ENCODE measurements around the gene AKAP9. TPM values are rescaled to one million over a fixed set of nuclear protein-coding genes. Genes with fewer than 3 reads are reported as not detected.
A peak's percentile ranks its signal among the peaks of the same experiment; 100 is the strongest.
"Not testable (repeated sequence)": the region's sequence is repeated elsewhere in the genome, so short reads cannot be mapped to it uniquely, and the experiment has no call there.

AKAP9 gene
- total RNA-seq, 1 donor from 2014 or later = 217 TPM

DNA sequence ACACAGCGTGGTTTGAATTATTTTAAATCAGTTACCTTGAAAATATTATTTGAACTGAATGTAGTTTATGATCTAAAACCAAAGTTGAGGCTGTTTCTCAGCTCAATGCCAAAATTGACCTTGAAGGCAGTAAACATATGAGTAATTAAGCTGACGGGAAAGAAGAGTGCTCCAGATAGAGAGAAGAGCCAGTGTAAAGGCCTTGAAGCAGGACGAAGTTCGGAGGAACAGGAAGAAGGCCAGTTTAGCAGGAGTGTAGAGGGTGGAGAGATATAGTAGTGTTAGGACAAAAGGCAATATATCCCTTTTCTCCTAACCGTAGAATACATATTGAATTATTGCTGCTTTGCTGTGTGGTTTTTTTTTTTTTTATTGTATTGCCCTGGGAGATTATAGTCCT, 130.4 kb downstream of the AKAP9 start:
- DNase-seq = no peak

DNA sequence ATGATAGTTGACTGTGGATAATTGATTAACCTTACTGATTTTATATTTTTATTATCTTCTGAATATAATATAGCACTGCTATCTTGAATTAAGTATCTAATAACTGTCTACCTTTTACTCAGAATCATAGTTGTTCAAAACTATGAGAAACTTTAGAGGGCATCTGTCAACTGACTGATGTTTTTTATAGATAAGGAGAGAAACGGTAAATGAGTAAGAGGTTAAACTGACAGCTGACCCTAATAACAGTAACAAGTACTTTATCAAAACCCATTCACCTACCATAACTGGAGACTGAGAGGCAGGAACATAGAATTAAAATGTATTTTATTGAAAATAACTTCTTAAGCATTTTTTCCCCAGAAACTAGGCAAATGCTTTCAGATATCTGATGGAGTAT, 131.5 kb downstream of the AKAP9 start:
- no peak for DNase-seq

DNA sequence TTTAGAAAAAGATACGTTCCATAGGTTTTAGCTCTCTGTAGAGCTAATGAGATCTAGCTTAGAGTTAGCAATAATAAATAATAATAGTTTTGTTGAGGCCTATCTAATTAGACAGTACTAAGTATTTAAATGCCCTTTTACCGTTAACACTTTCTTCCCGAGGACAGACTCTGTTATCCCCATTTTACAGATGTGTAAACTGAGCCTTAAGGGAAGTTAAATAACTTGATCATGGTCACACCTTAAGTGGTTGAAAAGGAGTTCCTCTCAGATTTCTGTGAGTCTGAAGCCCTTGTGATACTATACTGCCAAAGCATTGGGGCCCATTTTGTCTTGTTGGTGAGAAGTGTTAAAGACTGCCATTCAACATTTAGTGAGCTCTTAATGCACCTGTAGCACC, 132.0 kb downstream of the AKAP9 start:
- DNase-seq = no peak

DNA sequence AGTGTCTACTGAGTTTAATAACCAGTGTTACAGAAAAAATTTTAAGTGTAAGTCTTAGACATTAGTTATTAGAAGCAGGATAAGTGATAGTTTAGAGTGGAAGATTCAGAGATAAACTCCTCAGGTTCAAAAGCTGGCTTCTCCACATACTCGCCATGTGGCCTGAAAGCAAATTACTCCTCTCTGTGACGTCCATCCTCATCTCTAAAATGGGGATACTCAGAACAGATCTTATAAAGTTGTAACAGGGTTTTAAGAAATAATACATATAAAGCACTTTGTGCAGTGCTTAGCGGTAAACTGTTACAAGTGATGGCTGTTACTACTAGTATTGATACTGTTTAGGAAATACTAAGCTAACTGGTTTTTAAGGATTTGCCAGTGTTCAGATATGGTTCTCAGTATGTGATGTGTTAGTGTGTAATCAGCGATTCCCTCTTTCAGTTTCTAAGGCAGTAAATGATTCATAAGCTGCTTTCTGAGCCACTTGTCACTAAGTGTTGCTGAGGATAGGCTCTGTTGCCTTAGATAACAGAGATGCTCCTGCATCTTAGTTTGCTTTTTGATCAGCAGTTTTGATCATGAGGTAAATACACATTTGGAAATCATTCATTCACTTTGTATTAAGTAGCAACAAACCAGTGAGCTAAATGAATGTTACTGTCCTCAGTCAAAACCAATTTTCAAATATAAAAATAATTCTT, 134.9 kb downstream of the AKAP9 start:
- DNase-seq = no peak

DNA sequence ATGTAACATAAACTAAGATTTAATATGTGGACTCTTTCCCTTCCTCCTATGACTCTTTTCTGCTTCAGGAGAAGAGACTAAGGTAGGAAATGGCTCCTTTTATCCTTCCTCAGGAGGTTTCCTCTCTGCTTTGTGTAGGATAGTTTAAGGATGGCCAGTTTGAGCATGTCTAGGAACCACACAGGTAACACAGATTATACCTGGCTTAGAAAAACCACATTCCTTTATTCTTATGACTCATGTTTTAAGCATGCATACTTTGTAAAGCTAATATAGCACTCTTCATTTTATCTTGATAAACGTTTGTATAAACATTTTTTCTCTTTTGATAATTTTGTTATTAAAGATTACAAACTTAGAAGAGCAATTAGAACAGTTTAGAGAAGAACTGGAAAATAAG, 135.8 kb downstream of the AKAP9 start:
- DNase-seq = no peak

DNA sequence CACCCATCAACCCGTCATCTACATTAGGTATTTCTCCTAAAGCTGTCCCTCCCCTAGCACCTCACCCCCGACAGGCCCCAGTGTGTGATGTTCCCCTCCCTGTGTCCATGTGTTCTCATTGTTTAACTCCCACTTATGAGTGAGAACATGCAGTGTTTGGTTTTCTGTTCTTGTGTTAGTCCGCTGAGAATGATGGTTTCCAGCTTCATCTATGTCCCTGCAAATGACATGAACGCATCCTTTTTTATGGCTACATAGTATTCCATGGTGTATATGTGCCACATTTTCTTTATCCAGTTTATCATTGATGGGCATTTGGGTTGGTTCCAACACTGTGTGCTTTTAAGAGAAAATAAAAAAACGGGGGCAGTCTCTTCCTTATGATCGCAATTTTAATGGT, 143.3 kb downstream of the AKAP9 start:
- DNase-seq = not testable (repeated sequence)

DNA sequence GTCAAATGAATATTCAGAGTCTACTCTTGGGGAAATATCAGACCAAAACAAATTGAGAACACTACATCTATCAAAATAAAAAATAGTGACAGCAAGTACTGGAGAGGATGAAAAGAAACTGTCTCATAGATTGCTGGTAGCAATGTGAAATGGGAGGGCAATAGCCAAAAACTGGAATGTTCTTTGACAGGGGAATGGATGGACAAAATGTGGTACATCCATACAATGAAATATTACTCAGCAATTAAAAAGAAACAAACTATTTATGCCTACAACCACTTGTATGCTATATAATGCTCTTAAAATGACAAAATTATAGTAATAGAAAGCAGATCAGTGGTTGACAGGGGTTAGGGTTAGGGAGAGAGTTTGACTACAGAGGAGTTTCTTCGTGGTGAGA, 147.6 kb downstream of the AKAP9 start:
- DNase-seq = no peak

DNA sequence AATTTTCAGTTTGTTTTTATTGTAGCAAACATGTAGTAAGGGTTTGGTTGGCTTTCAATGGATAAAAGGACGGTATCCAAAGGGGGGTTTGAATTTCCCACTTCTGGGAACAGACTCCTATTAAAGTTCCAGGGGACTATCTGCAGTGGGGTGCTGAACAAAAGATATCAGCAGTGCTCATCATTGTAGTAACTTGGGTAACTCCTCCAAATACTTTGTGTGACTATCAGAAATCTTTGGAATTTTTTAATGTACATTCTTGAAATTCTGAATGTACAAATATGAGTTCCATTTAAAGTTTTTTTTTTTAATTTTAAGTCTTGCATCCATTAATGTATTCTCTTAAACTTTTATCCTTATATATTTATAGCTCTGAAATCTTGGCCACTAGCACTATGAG, 151.5 kb downstream of the AKAP9 start:
- no peak for DNase-seq

DNA sequence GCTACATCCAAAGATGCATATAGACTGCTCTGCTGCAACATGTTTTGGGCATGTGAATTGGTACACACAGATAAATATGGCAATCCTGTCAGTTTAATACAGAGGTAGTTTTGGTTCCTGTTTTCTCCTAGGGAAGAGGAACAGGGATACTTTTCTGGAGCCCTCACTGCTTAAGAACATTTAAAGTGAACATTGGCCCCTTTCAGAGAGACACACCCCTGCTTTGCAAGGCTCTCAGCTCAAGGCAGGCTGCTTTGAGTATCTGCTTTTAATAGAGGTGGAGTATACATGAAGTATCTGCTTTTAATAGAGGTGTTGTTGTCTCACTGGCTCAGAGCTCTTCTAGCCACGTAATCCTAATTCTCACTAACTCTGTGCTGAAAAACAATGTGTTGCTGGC, 154.7 kb downstream of the AKAP9 start:
- no peak for DNase-seq

DNA sequence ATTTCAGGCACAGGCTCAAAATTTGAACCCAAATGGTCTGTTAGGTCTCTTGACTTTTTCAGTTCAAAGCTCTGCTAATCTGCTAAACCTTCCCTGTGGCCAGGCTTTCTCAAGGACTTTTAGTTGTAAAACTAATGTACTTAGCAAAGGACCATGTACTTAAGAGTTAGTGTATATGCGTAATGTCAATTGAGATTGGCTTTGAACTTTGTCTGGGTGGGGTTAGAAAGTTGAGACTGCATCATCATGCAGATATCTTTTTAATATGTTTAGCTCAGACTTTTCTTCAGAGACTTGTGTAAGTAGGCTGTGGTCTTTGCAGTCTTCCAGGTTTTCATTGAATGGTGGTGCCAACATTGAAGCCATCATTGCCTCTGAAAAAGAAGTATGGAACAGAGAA, 159.9 kb downstream of the AKAP9 start:
- no peak for DNase-seq

DNA sequence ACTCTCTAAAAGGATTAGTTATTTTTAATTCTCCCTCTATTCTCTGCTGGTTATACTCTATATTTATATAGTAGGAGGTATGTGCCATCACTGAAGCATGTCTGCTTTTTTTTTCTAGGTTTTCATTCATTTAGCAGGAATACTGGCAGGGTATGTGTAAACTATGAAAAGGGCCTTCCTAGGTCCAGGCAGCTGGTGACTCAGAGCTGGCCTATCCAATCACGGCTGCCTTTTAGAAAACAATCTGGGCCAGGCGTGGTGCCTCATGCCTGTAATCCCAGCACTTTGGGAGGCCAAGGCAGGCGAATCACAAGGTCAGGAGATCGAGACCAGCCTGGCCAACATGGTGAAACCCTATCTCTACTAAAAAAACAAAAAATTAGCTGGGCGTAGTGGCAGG, 162.2 kb downstream of the AKAP9 start:
- DNase-seq = not testable (repeated sequence)

DNA sequence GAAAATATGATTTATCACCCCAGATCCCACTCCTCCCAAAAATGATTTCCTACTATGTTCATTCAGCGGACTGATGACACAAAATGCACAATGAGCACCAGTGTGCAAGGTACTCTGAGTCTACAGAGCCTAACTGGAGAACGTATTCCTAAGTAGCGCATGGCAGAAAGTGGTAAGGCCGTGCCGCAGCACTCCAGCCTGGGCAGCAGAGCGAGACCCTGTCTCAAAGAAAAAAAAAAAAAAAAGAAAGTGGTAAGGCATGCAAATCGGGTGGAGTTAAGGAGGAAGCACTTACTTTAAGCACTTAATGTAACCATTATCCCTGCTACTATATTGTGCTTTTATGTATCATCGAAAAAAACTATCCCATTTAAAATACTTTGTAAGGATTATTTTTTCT, 168.2 kb downstream of the AKAP9 start:
- no peak for DNase-seq

DNA sequence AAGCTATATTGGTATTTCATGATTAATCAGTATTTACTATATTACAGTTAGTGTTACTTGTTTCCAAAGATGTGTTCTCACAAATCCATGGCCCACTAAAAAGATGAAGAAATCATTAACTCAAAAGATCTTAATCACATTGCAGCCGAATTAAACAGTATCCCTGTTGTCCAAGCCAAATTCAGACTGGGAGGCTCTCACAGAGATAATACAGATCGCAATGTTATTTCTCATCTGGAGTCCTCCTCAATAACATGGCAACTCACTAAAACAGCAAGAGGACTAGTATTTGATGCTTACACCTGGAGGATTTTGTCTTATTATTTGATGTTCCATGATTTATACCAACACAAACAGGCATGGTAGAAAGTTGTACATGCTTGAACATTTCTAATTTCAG, 170.2 kb downstream of the AKAP9 start:
- no peak for DNase-seq

DNA sequence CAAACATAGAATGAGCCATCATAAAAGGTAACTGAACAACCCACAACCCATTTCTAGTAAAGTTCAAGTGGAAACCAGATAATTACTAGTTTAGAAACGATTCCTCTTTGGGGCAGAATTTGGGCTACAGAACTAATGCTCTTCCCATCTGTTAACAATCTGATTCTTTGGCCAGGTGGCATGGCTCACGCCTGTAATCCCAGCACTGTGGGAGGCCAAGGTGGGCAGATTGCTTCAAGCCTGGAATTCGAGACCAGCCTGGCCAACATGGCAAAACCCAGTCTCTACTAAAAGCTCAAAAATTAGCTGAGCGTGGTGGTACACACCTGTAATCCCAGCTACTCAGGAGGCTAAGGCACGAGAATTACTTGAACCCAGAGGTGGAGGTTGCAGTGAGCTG, 175.2 kb downstream of the AKAP9 start:
- DNase-seq = no peak

DNA sequence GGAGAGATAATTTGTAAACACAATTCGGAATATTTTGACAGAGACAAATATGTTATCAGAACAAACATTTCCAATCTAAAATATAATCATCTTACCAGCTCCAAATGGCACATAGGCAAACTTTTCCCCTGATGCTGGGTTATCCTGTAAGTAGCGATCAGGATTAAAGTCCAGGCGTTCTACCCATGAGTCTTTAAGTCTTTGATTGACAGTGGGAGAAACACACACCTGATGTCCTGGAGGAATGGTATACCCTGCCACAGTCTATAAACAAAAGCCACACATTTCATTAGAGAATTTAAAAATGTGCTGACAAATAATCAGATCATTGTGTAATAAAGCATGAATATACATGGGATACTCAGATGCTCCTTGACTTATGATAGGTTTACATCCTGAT, 176.3 kb downstream of the AKAP9 start:
- no peak for DNase-seq

DNA sequence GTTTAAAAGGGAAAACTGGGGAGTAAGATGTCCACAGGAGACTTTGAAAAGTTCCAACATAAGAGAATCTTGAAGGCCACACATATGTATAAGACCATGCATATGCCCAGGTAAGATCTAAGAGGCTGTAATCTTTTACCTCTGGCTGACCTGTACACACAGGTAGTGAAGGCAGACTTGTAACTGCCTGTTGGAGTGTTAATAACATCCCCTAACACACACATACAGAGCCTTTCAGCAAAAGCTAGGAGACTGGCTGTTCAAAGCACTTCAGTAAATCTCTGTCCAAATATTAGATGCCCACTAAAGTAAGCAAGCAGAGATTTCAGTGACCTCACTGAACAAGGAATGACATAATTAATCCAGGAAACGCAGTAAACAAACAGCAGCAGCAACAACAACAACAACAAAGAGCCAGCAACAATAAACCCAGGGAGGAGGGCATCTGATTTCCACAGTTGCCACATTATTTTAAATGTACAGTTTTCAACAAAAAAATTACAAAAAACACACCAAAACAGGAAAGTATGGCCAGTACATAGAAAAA, 178.6 kb downstream of the AKAP9 start:
- DNase-seq = no peak

DNA sequence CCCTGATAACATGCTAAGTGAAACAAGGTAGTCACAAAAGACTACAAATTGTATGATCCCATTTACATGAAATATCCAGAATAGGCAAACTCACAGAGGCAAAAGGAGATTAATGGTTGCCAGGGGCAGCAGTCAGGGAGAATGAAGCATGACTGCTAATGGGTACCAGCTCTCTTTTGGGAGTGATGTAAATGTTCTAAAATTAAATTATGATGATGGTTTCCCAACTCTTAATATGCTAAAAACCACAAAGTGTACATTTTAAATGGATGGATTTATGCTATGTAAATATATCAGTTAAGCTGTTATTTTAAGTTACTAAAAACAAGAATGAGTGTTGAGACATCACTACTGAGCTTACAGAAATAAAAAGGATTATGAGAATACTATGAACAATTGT, 181.0 kb downstream of the AKAP9 start:
- DNase-seq = no peak

DNA sequence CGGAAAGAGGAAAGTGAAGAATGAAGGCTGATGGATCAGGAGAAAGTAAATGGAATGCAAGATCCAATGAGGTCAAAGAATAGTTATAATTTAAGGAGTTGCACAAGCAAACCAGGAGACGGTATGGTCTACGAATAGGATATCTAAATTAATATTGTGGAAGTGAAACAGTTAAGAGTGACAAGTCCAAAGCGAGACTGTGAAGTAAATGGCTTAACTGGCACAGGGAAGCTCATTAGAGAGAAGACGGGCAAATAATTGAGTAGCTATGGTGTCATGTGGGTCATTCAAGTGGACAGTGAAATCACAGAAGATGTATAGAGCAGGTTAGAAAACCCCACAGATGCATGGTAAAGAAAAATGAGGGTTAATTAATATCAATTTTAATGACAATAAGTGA, 190.4 kb downstream of the AKAP9 start:
- DNase-seq = no peak

DNA sequence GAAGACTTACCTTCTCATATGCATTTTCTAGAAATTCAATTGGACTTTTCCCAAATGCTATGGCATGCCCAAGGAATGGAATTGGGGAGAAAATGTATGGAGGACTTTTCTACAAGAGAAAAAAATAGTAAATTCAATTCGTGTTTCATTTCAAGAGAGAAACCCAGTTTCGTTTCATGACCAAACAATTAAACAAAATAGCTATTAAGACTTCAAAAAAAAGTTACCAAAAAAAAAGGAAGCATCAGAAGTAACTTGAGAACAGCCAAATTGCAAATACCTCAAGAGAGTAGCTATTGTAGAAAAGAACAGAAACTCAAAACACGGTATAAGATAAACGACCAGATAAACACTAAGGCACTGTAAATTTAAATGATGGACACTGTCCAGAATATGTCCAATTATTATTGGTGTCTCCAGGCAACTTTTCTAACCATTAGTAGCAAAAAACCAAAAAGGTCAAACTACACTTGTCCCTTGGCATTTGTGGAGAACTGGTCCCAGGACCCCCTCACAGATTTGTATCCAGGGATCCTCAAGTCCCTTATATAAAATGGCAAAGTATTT, 191.2 kb downstream of the AKAP9 start:
- no peak for DNase-seq

DNA sequence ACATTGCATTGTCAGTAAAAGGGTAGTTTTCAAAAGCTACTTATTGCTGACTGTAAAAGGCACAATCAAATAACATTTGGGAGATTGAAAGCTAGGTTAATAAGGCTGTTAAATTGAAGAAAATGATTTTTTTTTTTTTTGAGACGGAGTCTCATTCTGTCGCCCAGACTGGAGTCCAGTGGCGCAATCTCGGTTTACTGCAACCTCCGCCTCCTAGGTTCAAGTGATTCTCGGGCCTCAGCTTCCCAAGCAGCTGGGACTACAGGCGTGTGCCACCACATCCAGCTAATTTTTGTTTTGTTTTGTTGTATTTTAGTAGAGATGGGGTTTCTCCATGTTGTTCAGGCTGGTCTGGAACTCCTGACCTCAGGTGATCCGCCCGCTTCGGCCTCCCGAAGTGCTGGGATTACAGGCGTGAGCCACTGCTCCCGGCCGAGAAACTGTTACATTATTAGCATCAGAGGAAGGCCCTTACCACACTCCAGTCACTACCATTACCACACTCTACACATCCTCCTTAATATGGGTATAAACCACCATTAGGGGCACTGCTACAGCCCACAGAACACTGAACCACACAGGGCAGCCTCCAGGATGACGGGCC, 192.6 kb downstream of the AKAP9 start:
- no peak for DNase-seq

DNA sequence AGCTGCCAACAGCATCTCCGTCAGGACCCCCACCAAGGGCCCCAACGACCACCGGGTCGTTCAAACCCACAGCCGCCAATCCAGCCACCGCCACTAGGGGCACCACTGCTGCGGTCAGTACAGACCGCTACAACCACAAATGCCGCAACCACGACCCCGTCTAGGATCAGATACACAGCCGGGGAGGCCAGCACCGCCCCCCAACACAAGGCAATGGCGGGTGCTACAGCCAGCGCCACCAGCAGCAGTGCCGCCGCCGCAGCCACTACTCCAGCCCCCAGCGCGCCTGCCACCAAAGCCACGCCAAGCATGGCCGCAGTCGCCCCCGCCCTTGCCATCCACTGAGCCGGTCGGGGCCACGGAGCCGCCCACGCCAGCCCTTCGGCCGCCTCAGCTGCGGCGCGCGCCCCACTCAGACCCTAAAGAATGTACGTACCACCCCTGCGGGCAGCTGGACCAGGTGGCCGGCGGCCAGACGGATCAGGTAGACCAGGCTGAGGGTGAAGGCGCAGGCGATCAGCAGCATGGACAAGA, 193.1 kb downstream of the AKAP9 start:
- DNase-seq = peak; percentile 72

DNA sequence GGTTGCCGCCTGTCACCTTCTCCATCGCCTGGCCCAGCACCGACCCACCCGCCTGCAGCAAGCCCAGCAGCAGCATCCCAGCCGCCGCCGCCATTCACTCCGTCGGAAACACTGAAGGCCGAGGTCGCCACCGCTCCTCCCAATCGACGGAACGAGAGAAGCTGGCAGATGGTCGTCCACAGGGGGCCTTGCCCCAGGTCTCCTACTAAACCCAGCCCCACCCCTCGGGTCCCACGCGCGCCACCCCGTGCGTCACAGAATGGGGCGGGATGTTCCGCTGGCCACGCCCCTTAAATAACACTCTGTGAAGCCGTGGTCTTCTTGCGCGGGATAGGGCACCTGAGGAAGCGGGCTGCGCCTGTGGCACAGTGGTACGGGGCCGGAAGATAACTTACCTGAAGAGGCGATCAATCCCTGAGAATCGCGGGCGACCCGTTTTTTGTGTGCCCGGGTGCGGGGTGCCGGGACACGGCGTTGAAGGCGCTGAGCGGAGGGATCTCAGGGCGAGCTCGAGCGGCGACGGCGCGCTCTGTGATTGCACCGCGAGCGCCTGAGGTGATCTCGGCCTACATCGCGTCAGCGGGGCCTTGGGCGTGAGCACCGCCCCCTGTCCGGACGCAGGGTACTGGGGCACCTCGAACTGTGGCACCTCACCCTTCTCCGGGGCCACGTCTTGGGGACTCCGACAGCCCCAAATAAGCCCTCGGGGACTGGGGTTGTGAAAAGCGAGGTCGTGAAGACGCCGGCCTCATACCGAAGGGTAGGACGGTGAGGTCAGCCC, 193.8 kb downstream of the AKAP9 start, which contains the start of gene CYP51A1:
CYP51A1 (minus strand) TSS at position 207 of the 781 bp plus-strand sequence; CDS start at position 94, 113 bp downstream.
- DNase-seq = peak; percentile 89

Measured in occipital lobe (tissue), 2 donors.